Activated CD4-positive, alpha-beta memory T cell treated with anti-CD3 and anti-CD28 coated beads for 36 hours (primary cell): ENCODE data around the gene TAS2R19. TPM values are rescaled to one million over a fixed set of nuclear protein-coding genes. Genes with fewer than 3 reads are reported as not detected.
"Not testable (repeated sequence)": the region's sequence is repeated elsewhere in the genome, so short reads cannot be mapped to it uniquely, and the experiment has no call there.

ENCODE experiments used
- CTCF ChIA-PET: fragments of 350-600 bp; sonication (Branson Sonifier 250); formaldehyde crosslinking; loops from one replicate; lab custom pipeline; 2021; ENCODE audit warnings: antibody characterized with exemption, inconsistent platforms; lab: Charles Lee
- POLR2A ChIA-PET: fragments of 350-600 bp; sonication (Branson Sonifier 250); formaldehyde crosslinking; loops from one replicate; lab custom pipeline; 2021; ENCODE audit warnings: antibody characterized with exemption; lab: Charles Lee
- DNase-seq: peaks from one replicate; pipeline ENCODE4 v3.0.0-alpha.2; 2020
- H3K27ac Mint-ChIP-seq: one replicate; pipeline ENCODE4 v1.8.0; 2021; ENCODE audit warnings: mixed read lengths
- H3K27me3 Mint-ChIP-seq: one replicate; pipeline ENCODE4 v1.8.0; 2021; ENCODE audit warnings: mixed read lengths
- H3K36me3 Mint-ChIP-seq: one replicate; pipeline ENCODE4 v1.8.0; 2021; ENCODE audit warnings: mixed read lengths
- H3K4me1 Mint-ChIP-seq: one replicate; pipeline ENCODE4 v1.8.0; 2021; ENCODE audit warnings: low read depth, mixed read lengths
- H3K4me3 Mint-ChIP-seq: one replicate; pipeline ENCODE4 v1.8.0; 2021; ENCODE audit warnings: mild to moderate bottlenecking, mixed read lengths
- H3K9me3 Mint-ChIP-seq: one replicate; pipeline ENCODE4 v1.8.0; 2021; ENCODE audit warnings: mixed read lengths
- intact Hi-C: fragments of 100-400 bp; cut with micrococcal nuclease; formaldehyde crosslinking; loops from one replicate; pipeline ENCODE4 v1.15.1; 2023
- total RNA-seq, 2 experiments: library from RNA; stranded (reverse); gene quantifications; one replicate each; pipeline ENCODE4 v1.2.3, GENCODE V29; 2021

The TAS2R19 gene
- total RNA-seq, 2 experiments from 2014 or later, result 0.92 to 0.93 TPM

DNA sequence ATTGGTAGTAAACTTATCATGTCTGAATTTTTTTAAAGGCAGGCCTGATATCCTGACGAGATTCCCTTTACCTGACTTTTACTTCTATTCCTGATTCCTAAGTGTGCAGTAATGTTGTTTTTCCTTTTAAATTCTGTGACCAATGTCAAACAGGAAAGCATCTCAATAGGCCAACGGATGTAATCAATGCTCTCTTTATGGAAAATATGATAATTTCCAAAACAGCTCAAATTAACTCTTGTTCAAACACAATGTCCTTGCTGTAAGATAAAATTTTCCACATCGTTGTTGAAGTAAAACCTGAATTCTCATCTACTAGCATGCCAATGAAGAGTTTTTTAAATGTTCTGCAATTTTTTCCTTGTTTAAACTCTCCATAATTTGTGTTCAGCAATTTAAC is 16.8 kb upstream of the TAS2R19 start:
- H3K4me3 Mint-ChIP-seq, result no peak overlapping the region
- CTCF ChIA-PET, result no interaction called here
- no peaks in the 10 kb centered on the region for H3K4me1 Mint-ChIP-seq
- peaks cover 27% of the 10 kb centered on the region for H3K36me3 Mint-ChIP-seq
- peaks cover 5% of the 10 kb centered on the region for H3K9me3 Mint-ChIP-seq
- POLR2A ChIA-PET, result no interaction called here
- no peak overlapping the region for H3K27ac Mint-ChIP-seq
- intact Hi-C loops, result loop anchor here (1.0 kb wide), 1 partner anchor 27 kb away; no protein-coding TSS in a partner anchor
- no peak for DNase-seq
- H3K27me3 Mint-ChIP-seq, result no peaks in the 10 kb centered on the region

GRCh38 chr12:11033959-11034358 is 11.5 kb upstream of the TAS2R19 start:
- DNase-seq, H3K9me3 Mint-ChIP-seq, H3K4me3 Mint-ChIP-seq, H3K27me3 Mint-ChIP-seq, H3K27ac Mint-ChIP-seq, CTCF ChIA-PET, H3K4me1 Mint-ChIP-seq, intact Hi-C loops, POLR2A ChIA-PET: not testable (repeated sequence)
- peaks cover 21% of the 10 kb centered on the region for H3K36me3 Mint-ChIP-seq

GRCh38 chr12:11031307-11031706 is 8.9 kb upstream of the TAS2R19 start, which contains the start of gene TAS2R31:
Gene TAS2R31, minus strand, starts transcription at chr12:11031407. Its CDS starts 72 bp downstream, at chr12:11031335.
- CTCF ChIA-PET, result no interaction called here
- Mint-ChIP-seq H3K4me3 (no peak within 1 kb of the TSS), H3K27ac (no peak within 1 kb of the TSS), H3K9me3 (no peaks in the 10 kb centered on the region), H3K36me3 (peaks cover 21% of the 10 kb centered on the region), H3K4me1 (no peaks in the 10 kb centered on the region), H3K27me3 (no peaks in the 10 kb centered on the region)
- POLR2A ChIA-PET, result no interaction called here
- intact Hi-C loops, result no loop called here
- no peak for DNase-seq

GRCh38 chr12:11026118-11026517 is 3.7 kb upstream of the TAS2R19 start:
- Mint-ChIP-seq H3K4me1 (peaks cover 2% of the 10 kb centered on the region), H3K27me3 (no peaks in the 10 kb centered on the region), H3K4me3 (no peak overlapping the region), H3K27ac (no peak overlapping the region), H3K9me3 (peaks cover 10% of the 10 kb centered on the region), H3K36me3 (peaks cover 25% of the 10 kb centered on the region)
- CTCF ChIA-PET, result no interaction called here
- POLR2A ChIA-PET, result no interaction called here
- DNase-seq, result no peak
- intact Hi-C loops, result no loop called here

- DNase-seq, result no peak
- peaks cover 2% of the 10 kb centered on the region for H3K4me1 Mint-ChIP-seq
- POLR2A ChIA-PET, result no interaction called here
- H3K9me3 Mint-ChIP-seq, result peaks cover 10% of the 10 kb centered on the region
- no peak overlapping the region for H3K27ac Mint-ChIP-seq
- CTCF ChIA-PET, result no interaction called here
- peaks cover 16% of the 10 kb centered on the region for H3K36me3 Mint-ChIP-seq
- intact Hi-C loops, result no loop called here
- no peaks in the 10 kb centered on the region for H3K27me3 Mint-ChIP-seq
- H3K4me3 Mint-ChIP-seq, result no peak overlapping the region
These were observed 967 bp upstream of the TAS2R19 start for GRCh38 chr12:11023387-11023786.

DNA sequence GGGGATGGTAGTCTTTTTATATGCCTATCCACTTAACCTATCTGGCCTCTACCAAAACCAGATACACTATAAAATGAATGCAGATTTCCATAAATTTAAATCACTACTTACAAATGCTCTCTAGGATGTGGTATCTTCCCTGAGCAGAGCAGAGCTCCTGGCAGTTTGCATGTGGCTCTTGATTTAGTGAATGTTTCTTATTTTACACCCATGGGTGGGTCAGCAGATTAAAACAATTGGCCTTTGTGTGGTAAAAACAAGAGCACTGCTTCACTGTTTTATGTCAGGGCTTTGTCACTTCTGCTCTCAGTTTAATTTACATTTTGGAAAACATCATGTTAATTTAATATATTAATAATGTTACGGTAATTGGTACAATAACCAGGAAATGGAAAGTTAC is 5.5 kb downstream of the TAS2R19 start:
- ChIA-PET CTCF (no interaction called here), POLR2A (no interaction called here)
- no peaks in the 10 kb centered on the region for H3K9me3 Mint-ChIP-seq
- H3K4me3 Mint-ChIP-seq, result no peak overlapping the region
- no peak for DNase-seq
- peaks cover 8% of the 10 kb centered on the region for H3K36me3 Mint-ChIP-seq
- H3K27me3 Mint-ChIP-seq, result no peaks in the 10 kb centered on the region
- H3K27ac Mint-ChIP-seq, result no peak overlapping the region
- H3K4me1 Mint-ChIP-seq, result peaks cover 2% of the 10 kb centered on the region
- intact Hi-C loops, result no loop called here

DNA sequence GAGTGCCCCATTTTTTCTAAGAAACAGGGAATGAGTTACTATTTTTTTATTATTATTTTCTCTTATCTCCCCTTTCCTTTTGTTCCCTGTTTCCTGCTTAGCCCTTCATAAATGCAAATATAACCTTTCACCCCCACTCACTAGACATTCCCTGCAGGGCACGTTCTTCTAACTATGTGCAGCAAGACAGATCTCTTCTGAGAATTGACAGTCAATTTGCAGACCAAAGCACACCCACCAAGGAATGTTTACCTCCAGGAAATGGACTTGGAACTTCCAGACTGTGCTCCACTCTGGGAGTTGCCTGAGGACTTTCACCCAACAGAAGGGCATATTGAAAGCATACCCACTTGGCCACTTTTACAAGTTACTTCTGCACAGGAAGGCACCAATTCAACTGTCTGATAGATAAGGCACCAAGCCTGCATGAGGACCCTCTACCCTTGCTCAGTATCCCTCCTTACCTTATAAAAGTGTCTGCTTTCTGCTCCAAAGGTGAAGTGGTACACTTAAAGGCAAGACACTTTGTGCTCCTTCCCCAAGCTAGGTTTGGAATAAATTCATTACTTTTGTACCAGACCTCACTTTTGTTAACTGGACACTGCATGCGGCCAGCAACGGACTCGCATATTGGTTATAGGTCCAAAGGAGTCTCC is 6.5 kb downstream of the TAS2R19 start:
- POLR2A ChIA-PET, result no interaction called here
- intact Hi-C loops, result loop anchor here (2.0 kb wide), 1 partner anchor 53 kb away; no protein-coding TSS in a partner anchor
- H3K4me1 Mint-ChIP-seq, result no peaks in the 10 kb centered on the region
- no peaks in the 10 kb centered on the region for H3K9me3 Mint-ChIP-seq
- H3K4me3 Mint-ChIP-seq, result no peak overlapping the region
- no peak for DNase-seq
- H3K27me3 Mint-ChIP-seq, result no peaks in the 10 kb centered on the region
- H3K27ac Mint-ChIP-seq, result no peak overlapping the region
- CTCF ChIA-PET, result no interaction called here
- H3K36me3 Mint-ChIP-seq, result peaks cover 6% of the 10 kb centered on the region

DNA sequence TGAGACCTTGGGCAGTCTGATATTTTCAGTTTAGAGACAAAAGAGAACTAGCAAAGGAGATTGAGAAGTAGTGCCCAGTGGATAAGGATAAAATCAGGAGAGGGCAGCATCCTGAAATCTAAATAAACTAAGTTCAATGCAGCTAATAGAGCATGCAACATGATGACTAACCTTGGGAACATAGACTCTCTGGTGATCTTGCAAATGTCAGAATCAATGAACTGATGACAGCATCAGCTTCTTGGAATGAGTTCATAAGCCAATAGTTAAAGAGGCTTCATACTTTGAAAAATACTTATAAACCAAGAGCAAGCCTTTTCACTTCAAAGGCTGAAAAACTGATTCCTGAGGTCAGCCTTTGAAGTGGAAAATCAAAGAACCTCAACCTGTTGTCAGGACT is 8.2 kb downstream of the TAS2R19 start:
- H3K27me3 Mint-ChIP-seq, result no peaks in the 10 kb centered on the region
- no peak overlapping the region for H3K27ac Mint-ChIP-seq
- CTCF ChIA-PET, result no interaction called here
- peaks cover 8% of the 10 kb centered on the region for H3K36me3 Mint-ChIP-seq
- no peaks in the 10 kb centered on the region for H3K9me3 Mint-ChIP-seq
- POLR2A ChIA-PET, result no interaction called here
- no peak overlapping the region for H3K4me3 Mint-ChIP-seq
- no peak for DNase-seq
- H3K4me1 Mint-ChIP-seq, result no peaks in the 10 kb centered on the region
- intact Hi-C loops, result loop anchor here (2.0 kb wide), 1 partner anchor 55 kb away; no protein-coding TSS in a partner anchor

- no peaks in the 10 kb centered on the region for H3K27me3 Mint-ChIP-seq
These were observed 14.8 kb downstream of the TAS2R19 start for GRCh38 chr12:11007608-11008007.

DNA sequence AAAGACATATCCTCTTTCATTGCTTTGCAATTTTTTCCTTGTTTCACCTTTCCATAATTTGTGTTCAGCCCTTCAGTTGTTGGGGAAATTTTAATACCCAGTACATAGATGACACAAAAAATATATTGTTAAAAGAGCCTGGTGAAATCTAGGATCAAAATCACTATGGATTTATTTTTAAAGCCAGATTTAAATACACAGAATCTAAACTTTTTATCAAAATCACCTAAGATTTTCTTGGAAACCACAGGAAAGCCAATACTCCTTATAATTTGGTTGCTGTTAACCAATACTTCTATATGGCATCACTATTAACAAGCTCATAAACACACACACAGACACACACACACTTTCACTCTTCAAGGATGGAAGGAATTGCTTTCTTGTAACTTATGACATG is 24.2 kb downstream of the TAS2R19 start, which contains the start of gene TAS2R20:
Gene TAS2R20 (minus strand): TSS at position 101 of the 400 bp plus-strand sequence. CDS start 429 bp downstream, outside the sequence.
- H3K4me1 Mint-ChIP-seq, result no peaks in the 10 kb centered on the region
- intact Hi-C loops, result no loop called here
- H3K27ac Mint-ChIP-seq, result no peak within 1 kb of the TSS
- H3K9me3 Mint-ChIP-seq, result no peaks in the 10 kb centered on the region
- ChIA-PET CTCF (no interaction called here), POLR2A (no interaction called here)
- peaks cover 16% of the 10 kb centered on the region for H3K36me3 Mint-ChIP-seq
- no peaks in the 10 kb centered on the region for H3K27me3 Mint-ChIP-seq
- no peak within 1 kb of the TSS for H3K4me3 Mint-ChIP-seq
- DNase-seq, result no peak

More at GRCh38 chr12:11007608-11008007, 14.8 kb downstream of the TAS2R19 start:
- H3K4me3 Mint-ChIP-seq, result no peak overlapping the region
- no peak overlapping the region for H3K27ac Mint-ChIP-seq
- ChIA-PET POLR2A (no interaction called here), CTCF (no interaction called here)
- intact Hi-C loops, result no loop called here
- no peaks in the 10 kb centered on the region for H3K4me1 Mint-ChIP-seq
- no peaks in the 10 kb centered on the region for H3K9me3 Mint-ChIP-seq
- no peak for DNase-seq
- peaks cover 5% of the 10 kb centered on the region for H3K36me3 Mint-ChIP-seq

GRCh38 chr12:10994307-10994706 is 28.1 kb downstream of the TAS2R19 start:
- Mint-ChIP-seq H3K9me3 (peaks cover 10% of the 10 kb centered on the region), H3K36me3 (peaks cover 26% of the 10 kb centered on the region), H3K4me1 (no peaks in the 10 kb centered on the region), H3K4me3 (no peak overlapping the region), H3K27ac (no peak overlapping the region), H3K27me3 (no peaks in the 10 kb centered on the region)
- DNase-seq, result no peak
- intact Hi-C loops, result no loop called here
- ChIA-PET CTCF (no interaction called here), POLR2A (no interaction called here)

DNA sequence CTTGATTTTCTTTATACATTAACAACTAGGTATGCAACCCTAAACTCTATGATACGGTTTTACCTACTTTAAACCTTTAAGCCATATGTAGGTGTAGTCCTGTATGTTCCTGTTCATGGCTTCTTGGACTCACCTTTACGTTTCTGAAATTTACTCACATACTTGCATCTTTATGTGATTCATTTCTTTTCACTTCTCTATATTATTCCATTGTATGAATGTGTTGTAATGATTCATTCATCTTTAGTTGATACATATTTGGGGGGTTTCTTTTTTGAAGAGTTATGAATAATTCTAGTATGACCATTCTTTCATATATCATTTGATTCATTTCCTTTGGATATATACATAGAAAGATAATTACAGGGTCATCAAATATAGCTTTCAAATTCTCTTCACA is 33.3 kb downstream of the TAS2R19 start:
- H3K4me3 Mint-ChIP-seq, result no peak overlapping the region
- peaks cover 2% of the 10 kb centered on the region for H3K27me3 Mint-ChIP-seq
- DNase-seq, result no peak
- peaks cover 15% of the 10 kb centered on the region for H3K36me3 Mint-ChIP-seq
- CTCF ChIA-PET, result no interaction called here
- peaks cover 10% of the 10 kb centered on the region for H3K9me3 Mint-ChIP-seq
- peaks cover 3% of the 10 kb centered on the region for H3K4me1 Mint-ChIP-seq
- POLR2A ChIA-PET, result no interaction called here
- no peak overlapping the region for H3K27ac Mint-ChIP-seq
- intact Hi-C loops, result no loop called here

DNA sequence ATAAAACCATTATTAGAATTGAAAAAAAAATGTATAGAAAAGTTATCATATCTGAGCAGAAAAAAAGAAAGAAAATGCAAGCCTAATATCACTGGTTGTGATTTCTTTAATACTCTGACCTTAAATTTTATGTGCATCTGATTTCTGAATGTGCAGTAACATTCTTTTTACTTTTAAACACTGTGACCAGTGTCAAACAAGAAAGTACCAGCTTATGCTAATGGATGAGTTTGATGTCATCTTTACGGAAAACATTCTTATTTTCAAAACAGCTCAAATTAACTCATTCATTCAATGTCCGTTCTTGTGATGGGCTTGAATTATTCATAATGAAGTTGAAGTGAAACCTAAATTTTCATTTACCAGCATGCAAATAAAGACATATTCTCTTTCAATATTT is 35.6 kb downstream of the TAS2R19 start, which contains the start of gene TAS2R50:
Gene TAS2R50 (minus strand): TSS at position 101 of the 400 bp plus-strand sequence. CDS start 52 bp downstream, at position 49.
- CTCF ChIA-PET, result interaction anchor here (0.6 kb wide), 1 partner anchor 137 kb away, joined by 3 read pairs; no protein-coding TSS in a partner anchor
- H3K4me3 Mint-ChIP-seq, result no peak within 1 kb of the TSS
- intact Hi-C loops, result no loop called here

More for the DNA sequence above, 35.6 kb downstream of the TAS2R19 start, which contains the start of gene TAS2R50:
- H3K27me3 Mint-ChIP-seq, result peaks cover 2% of the 10 kb centered on the region
- H3K9me3 Mint-ChIP-seq, result peaks cover 10% of the 10 kb centered on the region
- POLR2A ChIA-PET, result no interaction called here
- DNase-seq, result no peak
- peaks cover 11% of the 10 kb centered on the region for H3K36me3 Mint-ChIP-seq
- peaks cover 21% of the 10 kb centered on the region for H3K4me1 Mint-ChIP-seq
- H3K27ac Mint-ChIP-seq, result no peak within 1 kb of the TSS
